Measurements from ENCODE around the gene CPNE2. TPM values are rescaled to one million over a fixed set of nuclear protein-coding genes. Genes with fewer than 3 reads are reported as not detected.

Gene CPNE2
- total RNA-seq, 1 donor from 2014 or later, result 8.3 TPM

- POLR2A ChIA-PET, result interaction anchor here (0.6 kb wide), 1 partner anchor 676 kb away, joined by 6 read pairs; the partner anchor contains the start of genes NUDT21 and OGFOD1
- H3K36me3 Mint-ChIP-seq (ENCODE audit: low read depth), result no peaks in the 10 kb centered on the region
- TF ChIP-seq, protein P1, sequence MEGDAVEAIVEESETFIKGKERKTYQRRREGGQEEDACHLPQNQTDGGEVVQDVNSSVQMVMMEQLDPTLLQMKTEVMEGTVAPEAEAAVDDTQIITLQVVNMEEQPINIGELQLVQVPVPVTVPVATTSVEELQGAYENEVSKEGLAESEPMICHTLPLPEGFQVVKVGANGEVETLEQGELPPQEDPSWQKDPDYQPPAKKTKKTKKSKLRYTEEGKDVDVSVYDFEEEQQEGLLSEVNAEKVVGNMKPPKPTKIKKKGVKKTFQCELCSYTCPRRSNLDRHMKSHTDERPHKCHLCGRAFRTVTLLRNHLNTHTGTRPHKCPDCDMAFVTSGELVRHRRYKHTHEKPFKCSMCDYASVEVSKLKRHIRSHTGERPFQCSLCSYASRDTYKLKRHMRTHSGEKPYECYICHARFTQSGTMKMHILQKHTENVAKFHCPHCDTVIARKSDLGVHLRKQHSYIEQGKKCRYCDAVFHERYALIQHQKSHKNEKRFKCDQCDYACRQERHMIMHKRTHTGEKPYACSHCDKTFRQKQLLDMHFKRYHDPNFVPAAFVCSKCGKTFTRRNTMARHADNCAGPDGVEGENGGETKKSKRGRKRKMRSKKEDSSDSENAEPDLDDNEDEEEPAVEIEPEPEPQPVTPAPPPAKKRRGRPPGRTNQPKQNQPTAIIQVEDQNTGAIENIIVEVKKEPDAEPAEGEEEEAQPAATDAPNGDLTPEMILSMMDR (IDR thresholded peaks at IDR 0.05), result no peak
- H3K4me1 Mint-ChIP-seq, result peaks cover 16% of the 10 kb centered on the region
- H3K27me3 Mint-ChIP-seq, result no peaks in the 10 kb centered on the region
- intact Hi-C loops (cut with micrococcal nuclease), result no loop called here
- H3K27ac Mint-ChIP-seq, result no peak overlapping the region
- ATAC-seq (ENCODE audit: low read depth) (no peak), DNase-seq (no peak)
- H3K9me3 Mint-ChIP-seq, result no peaks in the 10 kb centered on the region
- H3K4me3 Mint-ChIP-seq, result no peak overlapping the region
- CTCF ChIA-PET, result no interaction called here
Measured at GRCh38 chr16:57127037-57127763, 34.8 kb downstream of the CPNE2 start.

GRCh38 chr16:57127836-57128235 is 35.5 kb downstream of the CPNE2 start:
- Mint-ChIP-seq H3K4me3 (no peak overlapping the region), H3K4me1 (peaks cover 19% of the 10 kb centered on the region), H3K27me3 (no peaks in the 10 kb centered on the region), H3K36me3 (ENCODE audit: low read depth) (no peaks in the 10 kb centered on the region), H3K9me3 (no peaks in the 10 kb centered on the region), H3K27ac (no peak overlapping the region)
- POLR2A ChIA-PET, result no interaction called here
- ATAC-seq (ENCODE audit: low read depth) (no peak), DNase-seq (no peak)
- TF ChIP-seq, protein P1 (IDR thresholded peaks at IDR 0.05), result no peak
- CTCF ChIA-PET, result no interaction called here
- intact Hi-C loops (cut with micrococcal nuclease), result no loop called here

DNA sequence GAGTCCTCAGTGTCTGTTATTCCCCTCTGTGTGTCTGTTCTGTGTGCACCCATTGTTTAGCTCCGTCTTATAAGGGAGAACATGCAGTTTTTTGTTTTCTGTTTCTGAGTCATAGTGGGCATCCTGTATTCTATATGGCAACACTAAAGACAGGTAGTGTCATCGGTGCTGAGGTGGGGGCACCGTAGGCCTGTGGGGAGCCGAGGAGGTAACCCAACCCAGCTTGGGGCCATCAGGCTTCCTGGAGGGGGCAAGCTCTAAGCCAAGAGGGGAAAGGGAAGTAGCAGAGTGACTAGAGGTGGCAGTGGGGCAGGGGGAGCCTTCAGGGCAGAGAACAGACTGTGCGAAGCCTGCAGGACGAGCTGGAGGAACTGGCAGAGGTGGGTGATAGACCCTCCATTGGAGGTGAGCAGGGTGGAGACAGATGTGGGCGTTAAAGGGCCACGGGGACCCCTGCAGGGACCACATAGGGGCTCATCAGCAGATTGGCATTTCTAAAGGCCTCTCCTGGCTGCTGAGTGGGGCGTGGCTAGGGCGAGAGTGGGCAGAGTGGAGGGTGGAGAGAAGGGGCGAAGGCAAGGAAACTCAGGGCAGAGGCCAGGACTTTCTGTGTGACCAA is 36.5 kb downstream of the CPNE2 start:
- TF ChIP-seq, protein P1 (IDR thresholded peaks at IDR 0.05), result no peak
- Mint-ChIP-seq H3K4me3 (no peak overlapping the region), H3K27ac (no peak overlapping the region), H3K36me3 (ENCODE audit: low read depth) (no peaks in the 10 kb centered on the region), H3K27me3 (no peaks in the 10 kb centered on the region), H3K4me1 (peaks cover 22% of the 10 kb centered on the region), H3K9me3 (no peaks in the 10 kb centered on the region)
- CTCF ChIA-PET, result no interaction called here
- DNase-seq (no peak), ATAC-seq (ENCODE audit: low read depth) (peak; percentile 28)
- intact Hi-C loops (cut with micrococcal nuclease), result no loop called here
- POLR2A ChIA-PET, result interaction anchor here (0.8 kb wide), 1 partner anchor 13 kb away, joined by 3 read pairs; no protein-coding TSS in a partner anchor

DNA sequence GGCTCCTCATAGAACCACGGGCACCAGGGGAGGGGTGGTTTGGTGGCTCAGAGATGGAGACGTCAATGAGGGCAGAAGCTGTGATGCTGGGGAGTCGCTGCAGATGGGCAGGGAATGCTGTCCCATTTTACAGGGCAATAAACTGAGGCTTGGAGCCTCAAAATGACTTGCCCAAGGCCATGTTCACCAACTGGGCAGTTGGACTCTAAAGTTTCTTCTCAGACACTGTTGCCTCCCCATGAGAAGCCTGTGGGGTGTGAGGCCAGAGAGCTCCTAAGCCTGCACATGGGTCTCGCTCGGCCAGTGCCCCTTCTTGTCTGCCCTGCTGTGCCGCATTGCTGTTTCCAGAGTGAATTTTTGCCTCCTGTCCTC is 38.6 kb downstream of the CPNE2 start:
- Mint-ChIP-seq H3K9me3 (no peaks in the 10 kb centered on the region), H3K4me3 (no peak overlapping the region), H3K27ac (no peak overlapping the region), H3K27me3 (no peaks in the 10 kb centered on the region), H3K36me3 (ENCODE audit: low read depth) (no peaks in the 10 kb centered on the region), H3K4me1 (peaks cover 41% of the 10 kb centered on the region)
- TF ChIP-seq, protein P1 (IDR thresholded peaks at IDR 0.05), result no peak
- intact Hi-C loops (cut with micrococcal nuclease), result no loop called here
- DNase-seq, result no peak
- ChIA-PET CTCF (no interaction called here), POLR2A (no interaction called here)
- ATAC-seq (ENCODE audit: low read depth), result no peak

DNA sequence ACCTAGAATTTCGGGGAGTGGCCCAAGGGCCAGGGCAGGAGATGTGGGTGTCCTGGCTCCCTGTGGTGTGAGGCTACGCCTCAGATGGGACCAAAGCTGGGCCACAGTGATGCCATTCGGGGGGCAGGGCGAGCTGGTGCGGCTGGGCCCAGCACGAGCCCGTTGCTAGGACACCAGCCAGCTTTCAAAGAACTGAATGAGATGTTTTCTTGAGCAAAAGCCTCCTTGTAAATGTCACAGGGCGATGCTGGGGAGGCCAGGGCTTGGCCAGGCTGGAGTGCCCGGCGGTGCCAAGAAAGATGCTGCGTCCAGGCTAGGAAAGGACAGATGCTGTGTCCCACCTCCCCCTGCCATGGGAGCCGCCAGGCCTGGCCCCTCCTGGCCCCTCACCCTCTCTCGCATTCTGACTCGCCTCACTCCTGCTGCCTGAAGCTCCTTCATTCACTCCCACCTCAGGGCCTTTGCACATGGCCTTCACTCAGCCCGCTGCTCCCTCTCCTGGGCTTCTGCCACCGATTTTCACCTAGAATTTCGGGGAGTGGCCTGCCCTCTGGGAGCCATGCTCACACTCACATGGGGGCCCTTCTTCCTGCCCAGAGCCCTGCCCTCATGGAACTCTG is 39.1 kb downstream of the CPNE2 start:
- H3K4me3 Mint-ChIP-seq, result no peak overlapping the region
- intact Hi-C loops (cut with micrococcal nuclease), result no loop called here
- ChIA-PET POLR2A (no interaction called here), CTCF (no interaction called here)
- H3K36me3 Mint-ChIP-seq (ENCODE audit: low read depth), result no peaks in the 10 kb centered on the region
- ATAC-seq (ENCODE audit: low read depth), result no peak
- no peaks in the 10 kb centered on the region for H3K9me3 Mint-ChIP-seq
- no peak for DNase-seq
- H3K4me1 Mint-ChIP-seq, result peaks cover 45% of the 10 kb centered on the region
- H3K27ac Mint-ChIP-seq, result no peak overlapping the region
- TF ChIP-seq, protein P1 (IDR thresholded peaks at IDR 0.05), result no peak
- no peaks in the 10 kb centered on the region for H3K27me3 Mint-ChIP-seq
